ENCODE results near the gene SLMAP. TPM values are rescaled to one million over a fixed set of nuclear protein-coding genes. Genes with fewer than 3 reads are reported as not detected.

Gene SLMAP
- total and polyA plus RNA-seq, 2 of the 13 experiments (the other 11 are each of a cell fraction or from before 2014, with no cell fraction given) = 24.0 to 48.3 TPM

DNA sequence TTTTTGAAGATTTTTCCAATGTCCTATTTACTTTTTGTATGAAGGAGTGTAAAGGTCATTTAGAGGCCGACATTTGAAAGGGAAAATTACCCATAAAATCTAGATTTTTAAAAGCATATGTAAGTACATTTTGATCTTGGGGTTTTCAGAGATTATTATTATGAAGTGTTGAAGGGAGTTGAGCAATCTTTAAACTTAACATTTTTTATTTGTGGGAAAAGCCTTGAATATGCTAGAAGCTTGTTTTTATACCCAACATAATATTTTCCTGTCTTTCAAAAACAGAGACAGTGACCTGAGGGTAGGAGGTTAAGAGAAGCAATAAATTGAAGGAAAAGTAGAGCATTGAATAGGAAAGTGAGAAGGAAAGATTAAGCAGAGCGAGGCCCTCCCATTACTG, 85.7 kb downstream of the SLMAP start (continued):
- TF ChIP-seq, protein P1, sequence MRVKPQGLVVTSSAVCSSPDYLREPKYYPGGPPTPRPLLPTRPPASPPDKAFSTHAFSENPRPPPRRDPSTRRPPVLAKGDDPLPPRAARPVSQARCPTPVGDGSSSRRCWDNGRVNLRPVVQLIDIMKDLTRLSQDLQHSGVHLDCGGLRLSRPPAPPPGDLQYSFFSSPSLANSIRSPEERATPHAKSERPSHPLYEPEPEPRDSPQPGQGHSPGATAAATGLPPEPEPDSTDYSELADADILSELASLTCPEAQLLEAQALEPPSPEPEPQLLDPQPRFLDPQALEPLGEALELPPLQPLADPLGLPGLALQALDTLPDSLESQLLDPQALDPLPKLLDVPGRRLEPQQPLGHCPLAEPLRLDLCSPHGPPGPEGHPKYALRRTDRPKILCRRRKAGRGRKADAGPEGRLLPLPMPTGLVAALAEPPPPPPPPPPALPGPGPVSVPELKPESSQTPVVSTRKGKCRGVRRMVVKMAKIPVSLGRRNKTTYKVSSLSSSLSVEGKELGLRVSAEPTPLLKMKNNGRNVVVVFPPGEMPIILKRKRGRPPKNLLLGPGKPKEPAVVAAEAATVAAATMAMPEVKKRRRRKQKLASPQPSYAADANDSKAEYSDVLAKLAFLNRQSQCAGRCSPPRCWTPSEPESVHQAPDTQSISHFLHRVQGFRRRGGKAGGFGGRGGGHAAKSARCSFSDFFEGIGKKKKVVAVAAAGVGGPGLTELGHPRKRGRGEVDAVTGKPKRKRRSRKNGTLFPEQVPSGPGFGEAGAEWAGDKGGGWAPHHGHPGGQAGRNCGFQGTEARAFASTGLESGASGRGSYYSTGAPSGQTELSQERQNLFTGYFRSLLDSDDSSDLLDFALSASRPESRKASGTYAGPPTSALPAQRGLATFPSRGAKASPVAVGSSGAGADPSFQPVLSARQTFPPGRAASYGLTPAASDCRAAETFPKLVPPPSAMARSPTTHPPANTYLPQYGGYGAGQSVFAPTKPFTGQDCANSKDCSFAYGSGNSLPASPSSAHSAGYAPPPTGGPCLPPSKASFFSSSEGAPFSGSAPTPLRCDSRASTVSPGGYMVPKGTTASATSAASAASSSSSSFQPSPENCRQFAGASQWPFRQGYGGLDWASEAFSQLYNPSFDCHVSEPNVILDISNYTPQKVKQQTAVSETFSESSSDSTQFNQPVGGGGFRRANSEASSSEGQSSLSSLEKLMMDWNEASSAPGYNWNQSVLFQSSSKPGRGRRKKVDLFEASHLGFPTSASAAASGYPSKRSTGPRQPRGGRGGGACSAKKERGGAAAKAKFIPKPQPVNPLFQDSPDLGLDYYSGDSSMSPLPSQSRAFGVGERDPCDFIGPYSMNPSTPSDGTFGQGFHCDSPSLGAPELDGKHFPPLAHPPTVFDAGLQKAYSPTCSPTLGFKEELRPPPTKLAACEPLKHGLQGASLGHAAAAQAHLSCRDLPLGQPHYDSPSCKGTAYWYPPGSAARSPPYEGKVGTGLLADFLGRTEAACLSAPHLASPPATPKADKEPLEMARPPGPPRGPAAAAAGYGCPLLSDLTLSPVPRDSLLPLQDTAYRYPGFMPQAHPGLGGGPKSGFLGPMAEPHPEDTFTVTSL (CRISPR knock-in tag; IDR thresholded peaks at IDR 0.05; ENCODE audit: borderline replicate concordance) = peak; percentile 41; the same call in 1 of the 2 replicates
- TF ChIP-seq, protein P2, sequence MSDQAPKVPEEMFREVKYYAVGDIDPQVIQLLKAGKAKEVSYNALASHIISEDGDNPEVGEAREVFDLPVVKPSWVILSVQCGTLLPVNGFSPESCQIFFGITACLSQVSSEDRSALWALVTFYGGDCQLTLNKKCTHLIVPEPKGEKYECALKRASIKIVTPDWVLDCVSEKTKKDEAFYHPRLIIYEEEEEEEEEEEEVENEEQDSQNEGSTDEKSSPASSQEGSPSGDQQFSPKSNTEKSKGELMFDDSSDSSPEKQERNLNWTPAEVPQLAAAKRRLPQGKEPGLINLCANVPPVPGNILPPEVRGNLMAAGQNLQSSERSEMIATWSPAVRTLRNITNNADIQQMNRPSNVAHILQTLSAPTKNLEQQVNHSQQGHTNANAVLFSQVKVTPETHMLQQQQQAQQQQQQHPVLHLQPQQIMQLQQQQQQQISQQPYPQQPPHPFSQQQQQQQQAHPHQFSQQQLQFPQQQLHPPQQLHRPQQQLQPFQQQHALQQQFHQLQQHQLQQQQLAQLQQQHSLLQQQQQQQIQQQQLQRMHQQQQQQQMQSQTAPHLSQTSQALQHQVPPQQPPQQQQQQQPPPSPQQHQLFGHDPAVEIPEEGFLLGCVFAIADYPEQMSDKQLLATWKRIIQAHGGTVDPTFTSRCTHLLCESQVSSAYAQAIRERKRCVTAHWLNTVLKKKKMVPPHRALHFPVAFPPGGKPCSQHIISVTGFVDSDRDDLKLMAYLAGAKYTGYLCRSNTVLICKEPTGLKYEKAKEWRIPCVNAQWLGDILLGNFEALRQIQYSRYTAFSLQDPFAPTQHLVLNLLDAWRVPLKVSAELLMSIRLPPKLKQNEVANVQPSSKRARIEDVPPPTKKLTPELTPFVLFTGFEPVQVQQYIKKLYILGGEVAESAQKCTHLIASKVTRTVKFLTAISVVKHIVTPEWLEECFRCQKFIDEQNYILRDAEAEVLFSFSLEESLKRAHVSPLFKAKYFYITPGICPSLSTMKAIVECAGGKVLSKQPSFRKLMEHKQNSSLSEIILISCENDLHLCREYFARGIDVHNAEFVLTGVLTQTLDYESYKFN (CRISPR knock-in tag; conservative IDR thresholded peaks at IDR 0.05) = peak; percentile 61
- TF ChIP-seq HNF4A (CRISPR knock-in tag; IDR thresholded peaks at IDR 0.05) (peak; percentile 41; the same call in 1 of the 2 replicates), HNF4G (IDR thresholded peaks at IDR 0.05; ENCODE audit: borderline replicate concordance, low read depth, low read length) (peak; percentile 6; the same call in 1 of the 2 replicates), HNF4G (CRISPR knock-in tag; IDR thresholded peaks at IDR 0.05; ENCODE audit: borderline replicate concordance, low read depth) (no peak), ASH2L (IDR thresholded peaks at IDR 0.05; ENCODE audit: insufficient read length, low read depth, low read length) (peak; percentile 22), REL (CRISPR knock-in tag; conservative IDR thresholded peaks at IDR 0.05) (no peak)
- TF ChIP-seq, protein P3, sequence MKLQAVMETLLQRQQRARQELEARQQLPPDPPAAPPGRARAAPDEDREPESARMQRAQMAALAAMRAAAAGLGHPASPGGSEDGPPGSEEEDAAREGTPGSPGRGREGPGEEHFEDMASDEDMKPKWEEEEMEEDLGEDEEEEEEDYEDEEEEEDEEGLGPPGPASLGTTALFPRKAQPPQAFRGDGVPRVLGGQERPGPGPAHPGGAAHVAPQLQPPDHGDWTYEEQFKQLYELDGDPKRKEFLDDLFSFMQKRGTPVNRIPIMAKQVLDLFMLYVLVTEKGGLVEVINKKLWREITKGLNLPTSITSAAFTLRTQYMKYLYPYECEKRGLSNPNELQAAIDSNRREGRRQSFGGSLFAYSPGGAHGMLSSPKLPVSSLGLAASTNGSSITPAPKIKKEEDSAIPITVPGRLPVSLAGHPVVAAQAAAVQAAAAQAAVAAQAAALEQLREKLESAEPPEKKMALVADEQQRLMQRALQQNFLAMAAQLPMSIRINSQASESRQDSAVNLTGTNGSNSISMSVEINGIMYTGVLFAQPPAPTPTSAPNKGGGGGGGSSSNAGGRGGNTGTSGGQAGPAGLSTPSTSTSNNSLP (IDR thresholded peaks at IDR 0.05; ENCODE audit: low read depth, low read length) = no peak
